Effector CD8-positive, alpha-beta T cell (primary cell): ENCODE results near the gene UBTD1.
"Not testable (repeated sequence)": the region's sequence is repeated elsewhere in the genome, so short reads cannot be mapped to it uniquely, and the experiment has no call there.

ENCODE experiments used
- DNase-seq: peaks from one replicate; lab custom pipeline; 2025; lab: John Stamatoyannopoulos, UW

Gene UBTD1

GRCh38 chr10:97514344-97514743 lies 15.6 kb downstream of the UBTD1 start:
- no peak for DNase-seq

- DNase-seq, result no peak
These were observed 16.7 kb downstream of the UBTD1 start for GRCh38 chr10:97515271-97515978.

- no peak for DNase-seq
These were observed 18.5 kb downstream of the UBTD1 start for GRCh38 chr10:97517096-97517750.

- DNase-seq, result no peak
These were observed 19.1 kb downstream of the UBTD1 start for GRCh38 chr10:97517778-97518300.

GRCh38 chr10:97518301-97519043 lies 19.7 kb downstream of the UBTD1 start:
- DNase-seq, result no peak

- DNase-seq, result no peak
These were observed 20.6 kb downstream of the UBTD1 start for GRCh38 chr10:97519342-97519741.

- DNase-seq, result no peak
These were observed 21.8 kb downstream of the UBTD1 start for GRCh38 chr10:97520520-97520919.

- no peak for DNase-seq
These were observed 22.4 kb downstream of the UBTD1 start for GRCh38 chr10:97520978-97521761.

- DNase-seq, result no peak
These were observed 23.3 kb downstream of the UBTD1 start for GRCh38 chr10:97522071-97522470.

GRCh38 chr10:97522937-97523336 lies 24.2 kb downstream of the UBTD1 start:
- no peak for DNase-seq

- DNase-seq, result no peak
These were observed 26.4 kb downstream of the UBTD1 start for GRCh38 chr10:97525086-97525485.

- DNase-seq, result no peak
These were observed 27.0 kb downstream of the UBTD1 start for GRCh38 chr10:97525683-97526110.

GRCh38 chr10:97528876-97529275 lies 30.2 kb downstream of the UBTD1 start:
- DNase-seq, result not testable (repeated sequence)

GRCh38 chr10:97529685-97530465 lies 31.2 kb downstream of the UBTD1 start:
- no peak for DNase-seq

- no peak for DNase-seq
These were observed 32.8 kb downstream of the UBTD1 start for GRCh38 chr10:97531401-97531986.

- DNase-seq, result no peak
These were observed 34.4 kb downstream of the UBTD1 start for GRCh38 chr10:97532935-97533671.

- DNase-seq, result no peak
These were observed 35.2 kb downstream of the UBTD1 start for GRCh38 chr10:97533888-97534287.

GRCh38 chr10:97534746-97535367 lies 36.1 kb downstream of the UBTD1 start:
- no peak for DNase-seq

- DNase-seq, result no peak
These were observed 38.6 kb downstream of the UBTD1 start for GRCh38 chr10:97537186-97537869.
